Fibroblast of lung (primary cell): ENCODE results near the gene NDUFV2.

Source experiments
- CTCF ChIP-seq, 2 donors: IDR thresholded peaks in 1 of 2; conservative IDR thresholded peaks in 1 of 2; 1 replicate in 1 of 2; 2 replicates in 1 of 2; pipeline ENCODE4 v1.5.1; 2011 to 2012; ENCODE audit warnings: low read length in 2 of 2, control low read depth in 1 of 2, inconsistent platforms in 1 of 2, low read depth in 1 of 2, mild to moderate bottlenecking in 1 of 2
- EZH2 ChIP-seq: IDR thresholded peaks from 2 replicates; pipeline ENCODE4 v1.5.1; 2012; ENCODE audit warnings: low read length, control low read depth, mild to moderate bottlenecking; ENCODE audit errors: missing control alignments

GRCh38 chr18:9065864-9066263 lies 36.6 kb upstream of the NDUFV2 start:
- TF ChIP-seq CTCF (conservative IDR thresholded peaks at IDR 0.05 in 1 of 2, IDR thresholded peaks at IDR 0.05 in 1 of 2; ENCODE audit: low read depth in 1 of 2, low read length in 2 of 2) (no peak), EZH2 (no peak)
